HG02970 (cell line): ENCODE results near the gene APBA1.
"Not testable (repeated sequence)": the region's sequence is repeated elsewhere in the genome, so short reads cannot be mapped to it uniquely, and the experiment has no call there.

ENCODE experiments used
- ATAC-seq: cut with Tn5 transposase; IDR thresholded peaks from one replicate; pipeline ENCODE4 v1.9.1; 2021; ENCODE audit warnings: mild to moderate bottlenecking, moderate library complexity, moderate number of reproducible peaks; ENCODE audit not compliant: unreplicated experiment, low FRiP score

The APBA1 gene

DNA sequence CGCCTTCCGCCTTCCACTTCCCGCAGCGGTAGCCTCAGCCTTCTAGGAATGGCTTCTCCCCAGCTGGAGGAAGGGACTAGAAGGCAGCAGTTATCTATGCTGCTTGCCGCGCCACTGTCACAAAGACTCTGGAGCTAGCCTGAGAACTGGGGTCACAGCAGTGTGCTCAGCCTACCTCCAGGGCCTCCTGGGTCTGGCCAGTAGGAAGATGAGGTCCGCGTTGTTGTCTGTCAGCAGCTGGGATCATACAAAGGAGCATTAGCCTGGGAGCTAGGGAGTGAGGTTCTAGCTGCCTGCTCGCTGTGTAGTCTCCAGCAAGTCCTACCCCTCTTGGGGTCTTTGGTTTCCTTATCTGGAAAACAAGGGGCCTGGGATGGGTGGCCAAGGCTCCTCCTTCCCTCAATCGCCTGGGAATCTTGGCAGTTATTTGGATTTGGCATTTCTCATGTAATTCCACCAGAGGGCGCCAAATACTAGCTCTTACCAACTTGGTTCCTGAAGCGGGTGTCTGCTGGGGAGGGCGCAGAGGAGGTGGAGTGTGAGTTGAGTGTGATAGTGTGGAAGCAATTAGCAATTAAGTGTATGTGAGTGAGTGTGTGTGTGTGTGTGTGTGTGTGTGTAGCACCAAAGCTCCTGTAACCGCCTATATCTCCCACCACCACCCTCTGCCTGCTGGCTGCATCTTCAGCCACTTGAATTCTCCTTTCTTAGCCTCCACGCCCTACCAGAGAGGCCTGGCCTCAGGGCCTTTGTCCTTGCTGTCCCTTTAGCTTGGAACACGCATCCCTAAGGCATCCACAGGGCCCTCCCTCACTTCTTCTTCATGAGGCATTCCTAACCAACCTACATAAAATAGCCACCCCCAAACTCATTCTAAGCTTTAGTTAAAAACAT, 250.0 kb downstream of the APBA1 start:
- ATAC-seq: no peak

DNA sequence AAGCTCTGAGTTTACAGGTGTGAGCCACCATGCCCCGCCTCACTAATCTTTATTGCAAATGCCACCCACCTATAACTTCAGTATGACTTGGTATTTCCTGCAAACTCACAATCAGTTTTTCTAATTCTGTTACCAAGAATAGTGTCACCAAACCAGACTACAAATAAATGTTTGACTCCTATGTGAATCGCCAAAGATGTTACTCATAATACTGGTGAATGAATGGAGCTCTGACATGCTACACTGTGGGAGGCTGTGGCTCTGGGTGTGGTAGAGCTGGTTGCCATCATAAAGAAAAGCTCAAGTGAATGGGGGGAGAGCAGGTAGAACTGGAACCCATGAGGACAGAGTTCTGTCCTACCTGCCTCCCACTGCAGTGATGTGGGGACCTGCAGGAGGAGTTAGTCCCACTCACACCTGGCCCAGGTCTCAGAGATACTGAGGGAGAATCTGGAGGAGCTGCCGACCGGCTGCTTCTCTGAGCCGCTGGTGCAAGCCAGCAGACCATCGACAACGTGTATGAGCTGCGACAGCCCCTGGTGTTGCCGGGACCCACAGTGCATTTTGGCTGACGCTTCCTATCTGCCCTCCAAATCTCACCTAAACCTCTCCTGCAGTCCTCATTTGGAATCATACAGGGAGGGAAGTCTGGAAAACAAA, 251.4 kb downstream of the APBA1 start:
- ATAC-seq: no peak

DNA sequence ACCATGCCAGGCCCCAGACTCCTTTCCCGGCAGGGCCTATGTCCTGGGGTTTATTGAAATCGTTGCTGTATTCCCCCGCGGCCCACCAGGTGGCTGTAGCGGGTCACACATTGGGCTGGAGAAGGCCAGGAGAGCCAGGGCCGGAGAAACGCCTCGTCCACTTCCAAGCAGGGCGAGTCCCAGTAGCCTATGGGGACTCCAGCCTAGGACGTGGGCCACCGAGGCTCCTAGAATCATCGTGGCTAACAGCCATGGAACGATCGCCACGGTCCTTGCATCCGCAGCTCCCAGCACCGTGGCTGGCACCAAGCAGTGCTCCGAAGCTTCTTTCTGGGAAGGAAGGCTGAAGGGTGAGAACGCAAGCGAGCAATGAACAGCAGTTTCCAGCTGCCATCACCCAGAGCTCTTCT, 259.4 kb downstream of the APBA1 start:
- ATAC-seq: no peak

DNA sequence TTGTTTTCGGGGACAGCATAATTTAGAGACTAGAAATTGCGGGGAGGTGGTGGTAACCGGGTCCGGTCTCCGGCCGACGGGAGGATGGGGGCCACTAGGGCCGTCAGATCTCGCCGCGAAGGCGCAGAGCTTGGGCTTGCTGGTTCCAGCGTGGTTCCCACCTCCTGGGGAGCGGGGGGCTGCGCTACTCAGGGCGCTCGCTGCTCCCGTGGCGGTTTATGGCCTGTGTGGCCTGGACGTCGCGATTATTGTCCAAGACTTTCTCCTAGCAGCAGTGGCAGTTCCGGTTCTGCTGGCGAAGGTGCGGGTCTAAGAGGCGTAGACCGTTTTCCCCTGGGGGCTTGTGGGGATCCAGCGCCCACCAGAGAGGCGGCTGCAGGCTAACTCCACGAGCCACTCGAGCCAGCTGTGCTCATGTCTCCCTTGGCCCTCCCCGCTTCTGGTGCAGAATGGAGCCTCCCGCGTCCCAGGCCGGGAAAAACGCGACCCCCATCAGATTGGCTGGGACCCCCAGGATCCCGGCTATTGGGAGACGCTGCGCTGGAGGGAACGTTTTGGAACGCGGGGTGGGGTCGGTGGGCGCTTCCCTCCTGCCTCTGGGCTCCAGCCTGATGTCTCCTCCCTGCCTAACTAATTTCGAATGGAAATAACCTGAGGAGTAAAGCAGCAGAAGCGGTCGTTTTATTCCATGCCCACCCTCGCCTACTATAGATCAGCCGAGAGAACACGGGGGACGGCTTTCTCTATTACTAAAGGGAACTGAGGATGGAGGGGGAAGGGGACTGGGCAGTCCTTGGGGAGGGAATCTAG, 260.0 kb downstream of the APBA1 start:
- ATAC-seq: no peak

DNA sequence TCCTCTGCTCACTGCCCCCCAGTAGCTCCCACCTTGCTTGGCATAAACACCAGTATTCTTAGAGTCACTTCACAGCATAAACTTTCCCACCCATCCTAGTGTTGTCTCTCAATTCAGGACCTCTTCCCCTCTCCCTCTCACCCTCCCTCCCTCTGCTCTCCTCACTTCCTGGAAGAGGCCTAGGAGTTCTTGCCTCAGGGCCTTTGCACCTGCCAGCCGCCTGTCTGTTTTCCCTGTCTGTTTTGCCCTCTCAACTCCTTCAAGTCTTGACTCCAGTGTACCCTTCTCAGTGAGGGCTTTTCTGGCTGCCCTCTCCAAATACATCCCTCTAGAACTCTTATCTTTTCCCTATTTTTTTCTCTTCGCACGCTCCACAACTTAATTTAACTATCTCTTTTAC, 260.9 kb downstream of the APBA1 start:
- no peak for ATAC-seq

DNA sequence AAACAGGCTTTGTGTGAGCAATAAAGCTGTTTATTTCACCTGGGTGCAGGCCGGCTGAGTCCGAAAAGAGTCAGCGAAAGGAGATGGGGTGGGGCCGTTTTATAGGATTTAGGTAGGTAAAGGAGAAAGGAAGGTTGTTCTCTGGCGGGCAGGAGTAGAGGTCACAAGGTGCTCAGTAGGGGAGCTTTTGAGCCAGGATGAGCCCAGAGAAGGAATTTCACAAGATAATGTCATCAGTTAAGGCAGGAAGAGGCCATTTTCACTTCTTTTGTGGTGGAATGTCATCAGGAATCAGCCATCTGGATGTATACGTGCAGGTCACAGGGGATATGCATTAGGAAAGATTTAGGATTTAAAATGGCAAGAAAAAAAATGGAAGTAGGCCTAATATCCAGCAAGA, 262.2 kb downstream of the APBA1 start:
- not testable (repeated sequence) for ATAC-seq

DNA sequence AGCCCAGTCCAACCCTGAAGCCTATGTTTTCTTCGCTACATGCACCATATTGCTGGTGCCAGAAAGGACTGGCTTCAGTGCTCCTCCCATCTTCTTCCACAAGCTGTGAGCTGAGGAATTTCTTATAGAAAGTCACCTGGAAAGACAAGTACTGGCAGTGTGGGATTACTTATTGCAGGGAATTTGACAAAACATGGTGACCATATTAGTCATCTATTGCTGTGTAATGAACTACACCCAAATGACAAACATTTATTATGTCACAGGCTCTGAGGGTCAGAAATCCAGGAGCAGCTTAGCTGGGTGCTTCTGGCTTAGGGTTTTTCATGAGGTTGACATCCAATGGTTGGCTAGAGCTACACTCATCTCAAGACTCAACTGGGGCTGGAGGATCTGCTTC, 271.7 kb downstream of the APBA1 start:
- no peak for ATAC-seq

DNA sequence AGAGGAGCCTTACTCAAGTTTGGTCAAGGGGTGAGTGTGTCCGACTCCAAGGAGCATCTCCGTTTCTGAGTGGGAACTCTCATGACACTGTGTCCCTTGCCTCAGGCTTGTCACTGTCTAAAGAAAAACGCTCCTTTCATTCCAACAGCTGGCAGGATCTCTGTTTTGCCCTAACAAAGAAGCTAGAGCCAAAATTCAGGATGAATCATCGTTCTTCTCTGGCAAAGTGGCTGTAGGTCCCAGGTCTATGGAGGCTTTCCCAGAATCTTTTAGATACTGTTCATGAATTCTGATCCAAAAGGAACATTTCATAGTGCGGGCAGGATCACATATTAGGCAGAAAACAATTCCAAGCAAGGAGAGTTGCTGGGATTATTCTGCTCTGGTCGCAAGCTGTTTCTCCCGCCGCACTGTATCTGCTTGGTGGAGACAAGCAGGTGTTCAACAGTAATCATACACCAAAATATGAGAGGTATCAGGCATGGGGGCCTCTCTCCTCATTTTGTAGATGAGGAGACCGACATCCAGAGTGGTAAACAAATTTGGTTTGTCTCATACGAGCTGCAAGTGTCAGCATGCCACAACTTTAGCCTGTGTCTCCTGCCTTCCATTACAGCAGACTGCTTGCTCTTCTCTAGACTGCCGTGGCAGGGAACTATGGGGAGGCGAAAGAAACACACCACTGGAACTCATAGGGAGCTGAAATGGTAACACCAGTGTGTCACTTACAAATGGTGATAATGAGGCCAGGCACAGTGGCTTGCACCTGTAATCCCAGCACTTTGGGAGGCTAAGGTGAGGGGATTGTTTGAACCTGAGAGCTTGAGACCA, 274.6 kb downstream of the APBA1 start:
- no peak for ATAC-seq

DNA sequence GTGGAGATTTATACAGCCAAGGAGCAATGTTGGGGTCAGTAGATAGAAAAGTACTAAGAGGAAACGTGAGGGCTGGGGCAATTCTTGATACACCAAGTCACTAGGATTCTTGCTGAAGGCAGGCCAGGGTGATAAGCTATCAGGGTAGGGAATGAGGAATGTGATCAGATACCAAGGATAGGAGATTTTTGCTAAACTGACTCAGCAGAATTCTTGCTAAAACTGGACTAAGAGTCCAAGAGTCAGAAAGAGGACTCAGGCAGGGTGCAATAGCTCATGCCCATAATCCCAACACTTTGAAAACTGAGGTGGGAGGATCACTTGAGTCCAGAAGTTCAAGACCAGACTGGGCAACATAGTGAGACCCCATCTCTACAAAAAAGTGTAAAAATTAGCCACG, 275.4 kb downstream of the APBA1 start:
- no peak for ATAC-seq

DNA sequence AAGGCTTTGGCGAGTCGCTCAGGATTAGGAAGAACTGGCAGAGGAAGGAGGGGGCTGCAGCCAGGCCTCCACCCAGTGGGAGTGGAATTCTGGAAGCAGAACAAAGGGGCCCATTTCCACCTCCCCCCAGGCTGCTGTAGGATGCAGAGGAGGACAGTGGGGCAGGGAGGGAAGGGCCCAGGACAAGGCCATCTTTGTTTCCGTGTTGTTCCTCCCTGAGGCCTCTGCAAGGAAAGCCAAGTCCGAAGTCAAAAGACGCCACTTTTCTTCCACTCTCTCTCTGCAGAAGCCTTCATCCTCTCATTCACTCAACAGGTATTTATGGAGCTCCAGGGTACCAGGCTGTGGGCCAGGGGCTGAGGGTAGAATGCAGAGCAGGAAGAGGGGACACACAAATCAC, 276.5 kb downstream of the APBA1 start:
- ATAC-seq: no peak

DNA sequence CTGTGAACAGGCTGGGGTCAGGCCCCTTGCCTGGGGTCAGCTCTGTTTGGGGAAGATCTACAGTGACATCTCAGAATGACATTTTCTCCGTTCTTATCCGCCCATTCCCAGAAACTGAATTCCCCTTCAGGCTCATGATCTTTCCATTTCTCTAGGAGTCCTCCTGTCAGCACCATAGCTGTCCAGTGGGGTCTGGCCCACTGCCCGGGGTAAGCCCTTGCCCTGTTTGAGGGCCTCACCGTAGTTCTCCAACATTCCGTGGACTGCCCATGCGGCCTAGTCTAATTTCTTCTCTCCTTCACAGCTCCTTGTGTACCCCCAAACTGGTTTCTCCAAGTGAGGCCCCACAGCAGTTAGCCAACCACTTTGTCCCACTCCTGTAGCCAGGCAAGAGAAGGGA, 278.7 kb downstream of the APBA1 start:
- no peak for ATAC-seq

DNA sequence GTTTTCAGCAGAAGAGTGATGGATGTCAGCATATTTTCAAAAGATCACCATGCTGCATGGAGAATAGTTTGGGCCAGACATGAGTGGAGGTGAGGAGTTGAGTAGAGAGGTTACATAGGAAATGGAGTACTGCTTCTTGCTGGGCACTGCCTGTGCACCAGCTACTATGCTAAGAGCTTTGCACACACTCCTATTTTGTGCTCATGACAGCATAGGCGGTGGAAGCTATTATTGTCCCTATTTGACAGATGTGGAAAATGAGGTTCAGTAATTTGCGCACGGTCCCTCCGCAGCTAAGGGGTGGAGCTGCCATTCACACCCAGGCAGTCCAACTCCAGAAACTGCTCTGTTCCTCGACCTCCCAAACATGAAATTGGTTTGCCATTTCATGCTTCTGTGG, 279.3 kb downstream of the APBA1 start:
- no peak for ATAC-seq

DNA sequence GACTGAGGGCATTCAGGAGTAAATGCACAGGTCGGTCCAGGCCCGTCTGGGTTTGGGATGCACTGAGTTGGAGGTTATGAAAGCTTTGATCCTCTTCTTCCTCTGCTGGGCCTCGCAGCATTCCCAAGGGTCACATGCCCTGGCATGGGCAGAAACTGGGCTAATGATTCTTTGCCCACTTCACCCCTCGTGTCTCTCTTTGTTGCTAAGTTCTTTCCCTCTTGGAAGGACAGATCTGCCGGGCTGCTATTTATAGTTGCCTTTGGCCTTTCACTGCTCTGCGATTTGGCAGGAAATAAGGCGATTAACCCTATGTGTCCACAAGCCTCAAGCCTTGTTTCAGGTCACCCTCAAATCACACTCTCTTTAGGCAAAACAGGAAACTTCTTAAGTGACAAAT, 280.2 kb downstream of the APBA1 start:
- ATAC-seq: no peak

DNA sequence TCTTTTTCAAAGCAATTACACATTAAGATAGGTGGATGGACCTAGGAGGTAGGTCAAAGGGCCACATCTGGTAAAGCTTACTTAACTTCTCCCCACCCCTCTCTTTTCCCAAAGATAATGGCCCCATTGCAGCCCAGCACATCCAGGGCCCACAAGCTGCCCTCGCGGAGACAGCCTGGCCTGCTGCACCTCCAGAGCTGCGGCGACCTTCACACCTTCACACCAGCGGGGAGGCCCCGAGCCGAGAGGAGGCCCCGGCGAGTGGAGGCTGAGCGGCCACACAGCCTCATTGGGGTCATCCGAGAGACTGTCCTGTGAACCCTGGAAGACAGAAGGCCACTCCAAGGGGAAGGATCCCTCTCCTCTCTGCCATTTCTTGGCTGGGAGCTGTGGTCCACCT, 280.7 kb downstream of the APBA1 start:
- no peak for ATAC-seq

DNA sequence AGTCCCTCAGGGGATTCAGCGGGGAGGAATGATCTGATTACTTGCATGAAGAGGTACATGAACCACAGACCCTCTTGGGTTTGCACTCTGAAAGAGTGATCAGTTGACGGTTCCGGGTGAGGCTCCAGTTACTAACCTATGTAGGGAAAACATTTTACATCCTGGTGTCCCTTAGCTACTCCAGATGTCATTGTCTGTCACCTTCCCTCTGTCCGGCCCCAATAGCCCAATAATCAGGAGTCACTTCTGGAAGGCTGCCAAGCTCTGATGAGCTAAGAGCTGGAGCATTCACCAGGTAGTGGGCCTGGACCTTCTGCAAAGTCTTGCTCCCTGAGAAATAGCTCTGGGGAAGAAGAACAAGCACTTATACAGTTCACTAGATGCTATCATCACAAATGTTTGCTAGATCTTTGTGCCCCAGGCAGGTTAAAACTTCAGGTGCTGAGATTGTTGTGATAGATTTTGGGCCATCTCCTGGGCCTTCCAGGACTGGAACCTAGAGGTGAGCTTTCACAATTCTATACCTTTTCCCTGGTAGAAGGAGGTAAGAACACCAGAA, 282.7 kb downstream of the APBA1 start:
- ATAC-seq: no peak

DNA sequence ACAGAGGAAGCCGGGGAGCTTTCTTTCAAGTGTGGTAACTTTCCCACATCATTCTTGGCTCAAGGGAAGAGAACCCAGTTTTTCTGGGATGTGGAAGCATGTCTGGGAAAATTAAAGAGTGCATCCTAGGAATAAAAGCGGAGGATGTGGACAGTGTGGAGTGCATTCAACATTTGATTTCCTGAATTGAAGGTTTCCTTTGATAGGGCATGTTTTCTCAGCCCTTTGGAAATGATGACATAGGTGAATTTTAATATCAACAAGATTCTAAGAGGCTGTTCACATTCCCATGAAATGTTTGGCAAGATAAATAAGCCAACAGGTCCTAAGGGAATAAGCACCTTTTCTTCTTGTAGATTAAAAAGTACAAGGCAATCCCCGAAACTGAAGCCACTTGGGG, 283.6 kb downstream of the APBA1 start:
- ATAC-seq: no peak

DNA sequence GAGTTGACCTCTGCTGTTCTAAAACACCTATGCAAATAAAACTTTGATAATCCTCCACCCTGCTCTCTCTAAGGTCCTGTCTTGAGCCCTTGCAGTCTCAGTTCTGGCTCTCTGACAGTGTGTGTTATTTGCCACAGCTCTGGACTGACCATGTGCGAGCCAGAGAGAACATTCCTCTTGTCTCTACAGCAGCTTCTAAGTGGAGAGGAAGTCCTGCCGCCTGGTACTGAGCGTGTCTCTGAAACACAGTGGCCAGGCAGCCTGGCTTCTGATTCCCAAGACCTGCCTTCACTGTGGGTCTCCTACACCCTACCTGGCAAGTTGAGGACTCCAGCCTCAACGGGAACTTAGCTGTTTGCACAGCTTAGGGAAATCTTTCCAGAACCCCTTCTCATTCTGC, 285.5 kb downstream of the APBA1 start:
- no peak for ATAC-seq

DNA sequence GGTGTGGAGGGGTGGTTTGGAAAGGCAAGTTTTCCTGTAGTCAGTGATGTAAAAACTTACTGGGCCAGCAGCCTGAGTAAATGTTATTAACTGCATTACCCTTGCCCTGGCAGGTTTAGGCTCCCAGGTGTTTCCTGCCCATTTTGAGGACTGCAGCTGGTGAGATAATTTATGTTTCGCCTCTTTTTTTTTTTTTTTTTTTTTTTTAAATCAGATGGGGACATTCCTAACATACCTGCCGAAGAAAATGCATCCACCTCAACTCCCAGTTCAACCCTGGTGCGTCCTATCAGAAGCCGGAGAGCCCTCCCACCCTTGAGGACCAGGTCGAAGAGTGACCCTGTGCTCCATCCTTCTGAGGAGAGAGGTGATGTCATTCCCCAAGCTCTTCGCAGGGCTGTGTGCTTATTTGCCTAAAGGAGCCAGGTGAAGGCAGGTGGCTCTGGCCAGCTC, 286.6 kb downstream of the APBA1 start:
- no peak for ATAC-seq

DNA sequence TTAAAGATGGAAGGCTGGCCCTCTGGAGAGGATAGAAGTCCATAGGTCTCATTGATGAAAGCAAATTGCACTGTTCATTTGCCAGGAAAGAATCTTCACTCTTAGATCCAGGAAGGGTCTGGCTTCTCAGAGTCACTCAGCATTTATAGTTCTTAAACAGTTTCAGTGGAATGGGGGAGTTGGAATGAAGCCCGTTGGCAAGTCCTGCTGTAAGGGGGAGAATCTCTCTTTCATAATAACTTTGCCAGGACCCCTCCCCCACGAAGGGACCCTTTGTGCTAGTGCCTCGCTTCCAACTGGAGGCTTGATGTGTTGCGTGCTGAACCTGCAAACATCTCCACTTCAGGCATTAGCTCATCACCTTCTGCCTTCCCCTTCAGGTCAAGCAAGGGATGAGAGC, 290.0 kb downstream of the APBA1 start:
- no peak for ATAC-seq

DNA sequence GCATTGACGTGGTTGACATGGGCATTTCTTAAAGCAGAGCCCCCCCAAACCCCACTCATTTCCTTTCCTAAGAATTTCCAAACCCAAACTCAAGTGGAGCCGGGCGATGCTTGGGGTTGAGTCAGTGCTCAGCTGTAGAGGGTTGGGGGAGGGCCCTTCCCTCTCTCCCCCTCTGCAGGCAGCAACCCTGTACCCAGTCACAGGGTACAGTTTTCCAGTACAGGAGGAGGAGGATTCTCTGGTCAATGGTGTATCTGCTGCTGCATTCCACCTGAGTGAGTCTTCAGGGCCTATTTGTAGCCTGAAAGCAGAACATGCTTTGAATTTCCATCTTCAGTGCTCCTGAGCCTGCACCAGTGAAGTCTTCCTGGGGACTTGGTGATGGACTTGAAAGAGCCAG, 291.4 kb downstream of the APBA1 start:
- no peak for ATAC-seq
